GM19467 (cell line): Measurements from ENCODE around the gene STAT5A.
"Not testable (repeated sequence)": the region's sequence is repeated elsewhere in the genome, so short reads cannot be mapped to it uniquely, and the experiment has no call there.

Experiments
- ATAC-seq: cut with Tn5 transposase; IDR thresholded peaks from one replicate; pipeline ENCODE4 v1.9.1; 2021; ENCODE audit warnings: mild to moderate bottlenecking, moderate library complexity; ENCODE audit not compliant: unreplicated experiment

Gene STAT5A

GRCh38 chr17:42305031-42305330, 16.7 kb downstream of the STAT5A start:
- ATAC-seq, result not testable (repeated sequence)

- no peak for ATAC-seq
Observed at GRCh38 chr17:42305543-42306384, 17.5 kb downstream of the STAT5A start.

GRCh38 chr17:42306385-42306667, 18.0 kb downstream of the STAT5A start:
- no peak for ATAC-seq

- ATAC-seq, result no peak
Observed at GRCh38 chr17:42307362-42307927, 19.1 kb downstream of the STAT5A start.

GRCh38 chr17:42308446-42308845, 20.1 kb downstream of the STAT5A start:
- ATAC-seq, result no peak

GRCh38 chr17:42309142-42309541, 20.8 kb downstream of the STAT5A start:
- no peak for ATAC-seq

GRCh38 chr17:42309986-42310786, 21.9 kb downstream of the STAT5A start:
- no peak for ATAC-seq

- ATAC-seq, result no peak
Observed at GRCh38 chr17:42310787-42311215, 22.5 kb downstream of the STAT5A start.

- no peak for ATAC-seq
Observed at GRCh38 chr17:42311240-42312034, 23.1 kb downstream of the STAT5A start.

GRCh38 chr17:42312035-42312284, 23.7 kb downstream of the STAT5A start:
- no peak for ATAC-seq

GRCh38 chr17:42312285-42313130, 24.2 kb downstream of the STAT5A start:
- ATAC-seq, result no peak

GRCh38 chr17:42313389-42313772, 25.1 kb downstream of the STAT5A start:
- ATAC-seq, result no peak

- no peak for ATAC-seq
Observed at GRCh38 chr17:42313773-42314566, 25.7 kb downstream of the STAT5A start.

- ATAC-seq, result no peak
Observed at GRCh38 chr17:42315402-42316156, 27.3 kb downstream of the STAT5A start.

- ATAC-seq, result no peak
Observed at GRCh38 chr17:42316755-42317154, 28.5 kb downstream of the STAT5A start.

GRCh38 chr17:42317266-42317845, 29.1 kb downstream of the STAT5A start:
- no peak for ATAC-seq

GRCh38 chr17:42317967-42318366, 29.7 kb downstream of the STAT5A start:
- ATAC-seq, result not testable (repeated sequence)

GRCh38 chr17:42321555-42321954, 33.3 kb downstream of the STAT5A start:
- no peak for ATAC-seq
